HUDEP-2 (cell line): ENCODE data around the gene SAMD4A.
"Not testable (repeated sequence)": the region's sequence is repeated elsewhere in the genome, so short reads cannot be mapped to it uniquely, and the experiment has no call there.

ENCODE experiments used
- DNase-seq, 76 experiments: peaks; one replicate each; lab custom pipeline; 2025; ENCODE audit not compliant: unreplicated experiment in 76 of 76; lab: John Stamatoyannopoulos, UW

SAMD4A gene

DNA sequence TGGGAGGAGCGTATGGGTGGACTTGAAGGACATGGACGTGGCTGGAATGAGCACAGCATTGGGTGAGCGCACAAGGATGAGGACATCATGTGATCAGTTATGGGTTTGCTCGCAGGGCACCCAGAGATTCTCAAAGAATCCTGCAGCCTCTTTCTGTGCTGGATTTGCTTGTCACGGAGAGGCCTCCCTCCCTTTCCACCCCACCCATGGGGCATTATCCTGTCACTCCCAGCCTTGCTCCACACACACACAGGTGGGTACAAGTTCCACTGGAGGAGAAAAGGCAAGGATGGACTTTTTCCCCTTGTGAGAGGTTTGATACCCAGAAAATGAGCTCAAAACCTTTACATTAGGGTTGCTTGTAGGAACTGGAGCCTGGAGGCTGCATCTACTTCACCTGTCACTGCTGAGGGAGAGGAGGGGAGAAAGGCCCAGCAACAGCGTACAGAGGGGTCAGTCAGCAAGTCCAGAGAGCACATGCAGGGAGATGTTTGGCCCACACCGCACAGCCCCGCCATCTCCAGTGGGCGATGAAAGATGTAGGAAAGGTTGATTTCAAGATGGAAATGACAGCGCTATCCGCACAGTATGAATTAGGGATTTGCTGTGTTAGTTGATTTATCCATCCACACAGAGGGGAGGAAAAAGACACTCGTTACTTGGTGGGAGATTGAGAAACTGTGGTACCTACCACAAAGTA, 223.0 kb downstream of the SAMD4A start:
- DNase-seq = no peak

GRCh38 chr14:54791001-54791400, 224.1 kb downstream of the SAMD4A start:
- no peak for DNase-seq

DNA sequence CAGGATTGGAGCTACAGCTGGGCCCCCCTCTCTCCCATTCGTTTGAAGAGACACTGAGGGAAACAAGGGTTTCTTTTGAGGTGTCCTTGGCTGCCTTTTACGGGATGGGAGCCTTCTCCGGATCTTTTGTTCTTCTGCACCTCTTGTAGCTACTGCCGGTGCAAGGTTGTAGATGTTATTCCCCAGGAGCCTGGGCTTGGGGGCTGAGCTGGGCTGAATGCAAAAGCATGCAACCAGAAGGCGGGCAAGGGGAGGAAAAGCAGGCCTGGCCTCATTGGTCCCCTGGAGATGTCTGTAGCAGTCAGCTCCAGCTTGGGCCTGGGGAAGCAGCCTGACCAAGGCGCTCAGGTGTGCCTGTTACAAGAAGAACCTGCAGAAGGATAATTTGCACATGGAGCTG, 225.4 kb downstream of the SAMD4A start:
- DNase-seq = no peak

- no peak for DNase-seq
Observed at GRCh38 chr14:54794159-54794558, 227.2 kb downstream of the SAMD4A start.

DNA sequence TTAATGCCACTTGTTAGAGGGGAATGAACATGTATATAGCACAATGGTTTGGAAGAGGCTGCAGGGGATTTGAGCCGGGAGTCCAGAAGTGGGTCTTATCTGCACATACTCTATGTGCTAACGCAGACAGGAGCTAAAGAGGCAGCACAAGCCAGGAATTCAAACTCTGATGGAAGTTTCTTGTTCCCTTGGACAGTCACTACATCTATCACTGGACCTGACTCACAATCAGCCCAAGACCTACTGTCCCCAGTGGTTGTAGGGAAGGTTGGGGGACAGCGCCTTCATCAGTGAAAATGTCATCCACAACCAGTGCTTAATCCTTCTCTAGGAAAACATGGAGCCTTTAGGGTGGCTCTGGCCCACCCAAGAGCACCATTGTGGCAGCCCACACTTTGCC, 227.9 kb downstream of the SAMD4A start:
- no peak for DNase-seq

GRCh38 chr14:54796961-54797360, 230.0 kb downstream of the SAMD4A start:
- DNase-seq = no peak

DNA sequence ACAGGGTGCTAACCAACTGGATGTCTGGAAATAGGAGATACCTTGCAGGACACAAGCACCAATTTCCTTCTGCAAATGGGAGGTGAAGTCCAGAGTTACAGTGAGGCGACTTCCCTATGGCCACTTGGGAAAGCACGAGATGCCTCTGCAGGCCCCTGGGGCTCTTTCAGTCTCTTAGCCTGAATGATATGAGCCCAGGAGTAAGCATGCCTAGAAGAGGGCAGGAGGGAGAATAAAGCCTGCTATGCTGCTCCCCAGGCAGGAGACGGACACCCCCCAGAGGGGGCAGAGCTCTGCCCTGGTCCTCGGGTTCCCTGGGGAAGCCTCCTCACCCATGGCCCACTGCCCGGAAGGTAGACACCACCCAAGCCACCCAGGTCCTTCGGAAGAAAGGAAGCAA, 230.6 kb downstream of the SAMD4A start:
- no peak for DNase-seq

DNA sequence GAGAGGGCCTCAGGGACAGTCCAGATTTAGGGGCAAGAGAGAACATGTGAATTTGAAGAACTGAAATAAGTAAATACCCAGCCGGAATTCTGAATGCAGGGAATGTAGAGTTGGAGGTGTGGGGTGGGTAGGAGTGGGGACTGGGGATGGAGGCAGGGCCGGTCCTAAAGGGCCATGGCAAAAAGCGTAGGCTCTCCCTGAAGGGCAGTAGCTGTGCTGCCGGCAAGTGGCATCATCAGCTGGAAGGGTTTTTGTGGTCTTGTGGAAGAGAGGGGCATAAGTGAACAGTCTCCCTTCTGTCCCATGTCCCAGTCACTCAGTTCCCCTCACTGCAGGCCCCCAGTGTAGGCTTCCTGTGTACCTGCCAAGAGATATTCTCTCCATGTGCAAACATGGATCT, 231.1 kb downstream of the SAMD4A start:
- DNase-seq = no peak

DNA sequence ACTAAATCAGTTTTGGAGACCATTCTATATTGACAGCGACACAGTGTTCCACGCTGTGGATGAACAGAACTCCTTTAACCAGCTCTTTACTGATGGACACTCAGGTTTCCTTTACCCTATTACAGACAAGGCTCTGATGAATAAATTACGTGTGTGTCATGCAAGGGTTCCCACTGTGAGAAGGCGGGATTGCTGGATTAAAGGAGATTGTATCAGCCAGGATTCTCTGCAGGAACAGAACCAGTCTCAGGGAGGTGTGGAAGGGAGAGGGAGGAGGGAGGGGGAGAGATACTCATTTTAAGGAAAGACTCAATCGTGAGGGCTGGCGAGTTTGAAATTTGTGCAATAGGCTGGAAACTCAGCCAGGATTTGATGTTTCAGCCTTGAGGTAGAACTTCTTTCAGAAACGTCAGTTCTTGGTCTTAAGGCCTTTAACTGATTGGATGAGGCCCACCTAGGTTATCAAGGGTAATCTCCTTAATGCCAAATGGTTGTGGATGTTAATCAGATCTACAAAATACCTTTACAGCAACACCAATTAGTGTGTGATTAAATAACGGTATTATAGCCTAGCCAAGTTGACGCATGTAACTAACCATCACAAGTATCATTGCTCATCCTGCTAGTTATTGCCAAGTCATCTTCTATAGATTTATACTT, 231.7 kb downstream of the SAMD4A start:
- no peak for DNase-seq

DNA sequence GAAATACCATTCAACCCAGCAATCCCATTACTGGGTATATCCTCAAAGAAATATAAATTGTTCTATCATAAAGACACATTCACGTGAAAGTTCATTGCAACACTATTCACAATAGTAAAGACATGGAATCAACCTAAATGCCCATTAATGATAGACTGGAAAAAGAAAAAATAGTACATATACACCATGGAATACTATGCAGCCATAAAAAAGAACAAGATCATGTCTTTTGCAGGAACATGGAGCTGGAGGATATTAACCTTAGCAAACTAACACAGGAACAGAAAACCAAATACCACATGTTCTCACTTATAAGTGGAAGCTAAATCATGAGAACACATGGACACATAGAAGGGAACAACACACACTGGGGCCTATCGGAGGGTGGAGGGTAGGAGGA, 234.6 kb downstream of the SAMD4A start:
- DNase-seq = not testable (repeated sequence)

DNA sequence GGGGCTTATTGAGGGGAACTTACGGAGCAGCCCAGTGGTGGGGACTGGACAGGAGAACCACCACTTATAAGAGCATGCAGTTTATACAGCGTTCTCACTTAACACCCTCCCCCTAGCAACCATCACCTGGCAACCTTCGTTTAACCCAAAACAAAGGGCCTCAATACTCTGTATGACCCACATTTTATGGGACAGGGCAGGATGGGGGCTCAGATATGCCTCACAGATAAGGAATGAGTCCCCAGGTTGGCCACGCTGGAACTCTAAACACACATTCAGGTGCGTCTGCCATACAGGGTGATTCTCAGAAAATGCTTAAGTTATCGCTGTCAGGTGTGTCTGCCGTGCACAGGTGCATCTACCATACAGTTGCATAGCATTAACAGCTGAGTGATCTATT, 236.5 kb downstream of the SAMD4A start:
- DNase-seq = no peak

- no peak for DNase-seq
Observed at GRCh38 chr14:54803926-54804537, 237.1 kb downstream of the SAMD4A start.

DNA sequence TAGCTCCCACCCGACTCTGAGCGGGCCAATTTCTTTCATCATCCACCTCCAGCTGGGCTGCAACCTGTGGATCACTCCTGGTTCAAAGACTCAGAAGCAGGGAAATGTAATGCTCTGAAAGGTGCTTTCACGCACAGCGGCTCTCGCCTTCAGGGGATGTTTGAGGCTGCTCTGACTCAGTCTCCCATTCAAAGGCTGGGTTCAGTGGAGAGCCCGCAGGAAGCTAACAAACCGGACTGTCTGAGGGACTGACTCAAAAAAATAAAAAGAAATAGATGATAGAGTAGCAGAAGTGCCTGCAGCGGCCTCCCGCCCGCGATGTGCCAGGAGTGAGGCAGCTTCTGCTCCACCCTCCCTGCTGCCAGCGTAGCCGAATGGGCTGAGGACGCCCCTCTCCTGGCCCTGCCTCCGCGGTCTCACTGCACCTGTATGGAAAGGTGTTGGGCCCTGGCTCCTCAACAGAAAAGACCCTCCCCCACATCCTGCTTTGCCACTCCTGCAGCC, 237.7 kb downstream of the SAMD4A start:
- DNase-seq = no peak

DNA sequence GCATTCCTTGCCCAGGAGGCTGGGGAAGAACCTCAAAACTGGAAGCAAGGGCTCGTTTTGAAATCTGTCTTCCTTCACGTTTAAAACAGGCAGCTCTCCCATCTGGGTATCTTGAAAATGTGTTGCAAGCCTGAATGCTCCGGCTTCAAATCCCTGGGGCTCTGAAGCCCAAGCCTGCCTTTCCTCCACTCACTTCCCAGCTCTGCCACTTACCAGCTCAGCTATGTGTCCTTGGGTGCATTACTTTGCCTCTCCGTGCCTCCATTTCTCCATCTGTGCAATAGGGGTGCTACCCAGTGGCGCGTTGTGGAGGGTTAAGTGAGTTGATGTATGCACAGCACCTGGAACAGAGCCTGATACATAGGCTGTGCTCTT, 238.1 kb downstream of the SAMD4A start:
- DNase-seq = no peak

DNA sequence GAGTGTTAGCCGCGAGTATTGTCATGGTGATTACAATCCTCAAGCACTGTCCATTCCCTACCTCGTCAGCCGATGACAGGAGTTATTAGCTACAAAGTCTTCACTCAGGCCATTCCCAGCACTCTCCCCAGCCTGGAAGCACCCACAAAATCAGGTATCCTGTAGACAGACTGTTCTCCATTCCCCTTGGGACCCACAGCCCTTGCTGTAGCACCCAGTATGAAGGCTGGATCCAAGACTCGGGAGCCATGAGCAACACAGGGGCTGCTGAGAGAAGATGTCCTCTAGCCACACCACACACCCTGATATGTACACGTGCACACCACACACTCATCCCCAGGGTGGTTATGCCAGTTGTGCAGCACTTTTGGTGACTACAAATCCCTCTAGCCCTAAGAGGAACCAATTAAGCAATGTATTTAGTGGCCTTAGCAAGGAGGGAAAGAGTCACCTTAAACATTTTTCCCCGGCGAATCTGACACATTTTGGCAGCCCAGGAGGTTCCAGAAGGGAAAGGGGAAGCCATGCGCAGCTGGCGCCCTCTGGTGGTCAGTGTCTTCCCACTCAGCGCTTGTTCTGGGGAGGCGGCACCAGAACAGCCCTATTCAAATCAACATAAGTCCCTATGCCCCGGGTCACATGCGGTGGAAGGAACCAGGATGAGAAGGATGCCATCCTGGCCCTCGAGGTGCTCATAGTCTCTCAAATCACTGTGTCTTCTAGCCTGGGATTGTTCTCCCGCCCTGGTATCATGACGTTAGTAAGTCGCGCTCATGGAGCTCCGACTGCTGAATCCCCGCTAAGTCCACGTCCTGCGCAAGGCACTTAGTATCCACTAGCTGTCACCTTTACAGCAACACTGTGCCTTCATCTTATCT, 238.8 kb downstream of the SAMD4A start:
- peak in 71 of 76 experiments; percentile 11 to 84 (median 63) for DNase-seq

DNA sequence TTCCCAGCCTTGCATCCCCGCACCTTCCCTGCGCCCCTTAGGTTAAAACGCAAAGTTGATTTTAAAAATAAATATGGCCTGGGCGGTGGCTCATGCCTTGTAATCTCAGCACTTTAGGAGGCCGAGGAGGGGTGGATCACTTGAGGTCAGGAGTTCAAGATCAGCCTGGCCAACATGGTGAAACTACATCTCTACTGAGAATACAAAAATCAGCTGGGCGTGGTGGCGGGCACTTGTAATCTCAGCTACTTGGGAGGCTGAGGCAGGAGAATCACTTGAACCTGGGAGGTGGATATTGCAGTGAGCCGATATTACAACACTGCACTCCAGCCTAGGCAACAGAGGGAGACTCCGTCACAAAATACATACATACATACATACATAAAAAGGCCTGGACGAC, 239.7 kb downstream of the SAMD4A start:
- no peak for DNase-seq

DNA sequence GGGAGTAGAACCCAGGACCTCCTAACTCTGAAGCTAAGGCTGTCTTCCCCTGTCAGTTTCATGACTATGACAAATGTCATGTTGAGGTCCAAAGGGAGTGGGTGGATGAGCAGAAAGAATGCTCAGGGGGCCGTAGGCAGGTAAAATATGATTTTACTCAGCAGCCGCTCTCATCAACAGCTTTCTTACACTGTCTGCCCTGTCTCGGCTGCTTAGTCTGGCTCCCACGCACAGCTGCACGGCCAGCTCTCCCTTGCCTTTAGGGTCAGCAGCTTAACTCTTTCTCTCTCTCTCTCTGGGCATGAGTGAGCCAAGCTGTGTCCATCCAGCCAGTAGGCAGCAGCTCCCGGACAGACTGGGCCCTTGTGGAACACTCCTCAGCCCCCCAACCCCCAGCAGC, 240.5 kb downstream of the SAMD4A start:
- no peak for DNase-seq

- DNase-seq = no peak
Observed at GRCh38 chr14:54807881-54808280, 241.0 kb downstream of the SAMD4A start.

GRCh38 chr14:54808326-54809161, 241.6 kb downstream of the SAMD4A start:
- DNase-seq = no peak

DNA sequence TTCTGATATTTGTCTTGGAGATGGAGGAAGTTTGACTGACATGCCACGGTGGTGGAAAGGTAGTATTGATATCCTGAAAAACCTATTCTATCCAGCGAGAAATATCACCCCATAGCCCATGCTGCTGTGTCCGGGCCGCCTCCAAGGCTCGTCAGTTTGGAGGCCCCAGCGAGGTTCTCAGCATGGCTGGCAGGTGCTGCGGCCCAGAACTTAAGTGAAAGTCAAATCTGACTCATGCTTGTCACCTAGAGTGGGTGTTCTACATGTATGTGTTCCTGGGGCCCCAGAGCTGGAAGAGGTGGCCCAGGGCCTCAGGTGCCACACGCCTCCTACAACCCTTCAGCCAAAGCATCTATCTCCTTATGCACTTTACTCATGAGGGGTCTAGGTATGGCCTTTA, 242.8 kb downstream of the SAMD4A start:
- no peak for DNase-seq
